IPS DF 19.7 (cell line): ENCODE measurements around the gene UQCC3.
"Not testable (repeated sequence)": the region's sequence is repeated elsewhere in the genome, so short reads cannot be mapped to it uniquely, and the experiment has no call there.

Experiments used
- DNase-seq: peaks from one replicate; pipeline ENCODE4 v3.0.0-alpha.2; 2013; ENCODE audit warnings: low read depth, low spot score

The UQCC3 gene, protein sequence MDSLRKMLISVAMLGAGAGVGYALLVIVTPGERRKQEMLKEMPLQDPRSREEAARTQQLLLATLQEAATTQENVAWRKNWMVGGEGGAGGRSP

DNA sequence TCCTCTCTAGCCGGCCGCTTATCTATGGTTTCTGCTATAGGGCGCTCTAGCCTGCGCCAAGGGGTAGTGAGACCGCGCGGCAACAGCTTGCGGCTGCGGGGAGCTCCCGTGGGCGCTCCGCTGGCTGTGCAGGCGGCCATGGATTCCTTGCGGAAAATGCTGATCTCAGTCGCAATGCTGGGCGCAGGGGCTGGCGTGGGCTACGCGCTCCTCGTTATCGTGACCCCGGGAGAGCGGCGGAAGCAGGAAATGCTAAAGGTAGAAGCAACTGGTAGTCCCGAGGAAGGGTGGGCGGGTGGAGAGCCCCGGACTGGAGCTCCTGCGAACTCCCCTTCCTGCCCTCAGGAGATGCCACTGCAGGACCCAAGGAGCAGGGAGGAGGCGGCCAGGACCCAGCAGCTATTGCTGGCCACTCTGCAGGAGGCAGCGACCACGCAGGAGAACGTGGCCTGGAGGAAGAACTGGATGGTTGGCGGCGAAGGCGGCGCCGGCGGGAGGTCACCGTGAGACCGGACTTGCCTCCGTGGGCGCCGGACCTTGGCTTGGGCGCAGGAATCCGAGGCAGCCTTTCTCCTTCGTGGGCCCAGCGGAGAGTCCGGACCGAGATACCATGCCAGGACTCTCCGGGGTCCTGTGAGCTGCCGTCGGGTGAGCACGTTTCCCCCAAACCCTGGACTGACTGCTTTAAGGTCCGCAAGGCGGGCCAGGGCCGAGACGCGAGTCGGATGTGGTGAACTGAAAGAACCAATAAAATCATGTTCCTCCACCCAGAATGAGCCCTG lies at the start of gene UQCC3, which contains the start of gene LBHD1:
Gene UQCC3, plus strand, starts transcription at position 66 of the 782 bp plus-strand sequence. Its CDS starts 73 bp downstream, at position 139.
Gene LBHD1, minus strand, starts transcription at position 660 of the 782 bp plus-strand sequence. CDS start 2,236 bp downstream, outside the sequence.
- no peak for DNase-seq

DNA sequence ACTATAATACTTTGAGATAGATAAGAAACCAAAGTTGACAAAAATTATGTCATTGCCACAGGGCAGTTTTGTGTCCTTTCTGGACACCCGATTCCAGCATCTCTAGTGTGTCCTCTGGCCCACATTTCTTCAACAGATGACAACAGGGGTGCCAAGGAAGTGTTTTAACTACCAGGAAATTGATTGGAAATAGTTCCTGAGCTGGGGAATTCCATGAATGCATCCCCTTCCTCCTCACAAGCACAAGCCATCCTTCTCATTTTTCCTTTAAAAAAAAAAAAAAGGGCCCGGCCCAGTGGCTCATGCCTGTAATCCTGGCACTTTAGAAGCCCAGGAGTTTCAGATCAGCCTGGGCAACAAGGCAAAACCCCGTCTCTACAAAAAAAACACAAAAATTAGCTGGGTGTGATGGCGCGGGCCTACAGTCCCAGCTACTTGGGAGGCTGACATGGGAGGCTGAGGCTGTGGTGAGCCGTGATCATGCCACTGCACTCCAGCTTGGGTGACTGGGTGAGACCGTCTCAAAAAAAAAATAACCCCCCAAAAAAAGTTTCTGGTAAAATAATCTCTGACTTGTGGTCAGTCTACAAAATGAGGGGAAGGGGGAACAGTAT lies 48.9 kb upstream of the UQCC3 start:
- no peak for DNase-seq

DNA sequence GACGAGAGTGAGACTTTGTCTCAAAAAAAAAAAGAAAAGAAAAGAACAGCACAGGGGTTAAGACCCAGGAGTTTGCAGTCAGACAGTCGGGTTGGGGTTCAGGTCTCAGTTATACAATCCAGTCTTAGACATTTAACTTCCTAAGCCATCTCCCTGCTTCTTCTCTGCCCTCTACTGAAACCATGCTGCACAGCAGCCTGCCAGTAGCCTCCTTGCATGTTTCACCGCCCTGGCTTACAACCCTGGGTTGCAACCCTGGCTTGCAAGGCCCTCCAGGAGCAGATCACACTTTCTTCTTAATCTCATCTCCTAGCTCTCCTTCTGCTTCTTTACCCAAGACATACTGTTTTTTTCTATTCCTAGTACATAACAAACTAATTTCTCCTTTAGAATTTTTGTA lies 43.8 kb upstream of the UQCC3 start:
- no peak for DNase-seq

DNA sequence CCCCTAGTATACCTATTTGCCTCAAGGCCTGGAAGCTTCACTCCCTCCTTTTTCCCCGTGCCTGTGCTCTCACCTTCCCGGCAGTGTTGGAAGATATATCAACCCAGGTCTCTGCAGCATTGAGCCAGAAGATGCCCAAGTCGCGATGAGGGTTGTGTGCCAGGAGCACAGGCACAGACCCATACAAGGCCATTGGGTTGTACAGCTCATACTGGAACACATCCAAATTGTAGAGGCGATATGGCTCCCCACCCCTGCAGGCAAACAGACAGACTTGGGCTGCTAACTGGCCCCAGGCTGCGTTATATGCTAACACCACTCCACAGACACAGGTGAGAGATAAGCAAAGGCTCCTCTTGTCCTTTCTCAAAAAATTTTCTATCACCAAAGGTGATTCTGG lies 39.0 kb upstream of the UQCC3 start:
- DNase-seq = no peak

DNA sequence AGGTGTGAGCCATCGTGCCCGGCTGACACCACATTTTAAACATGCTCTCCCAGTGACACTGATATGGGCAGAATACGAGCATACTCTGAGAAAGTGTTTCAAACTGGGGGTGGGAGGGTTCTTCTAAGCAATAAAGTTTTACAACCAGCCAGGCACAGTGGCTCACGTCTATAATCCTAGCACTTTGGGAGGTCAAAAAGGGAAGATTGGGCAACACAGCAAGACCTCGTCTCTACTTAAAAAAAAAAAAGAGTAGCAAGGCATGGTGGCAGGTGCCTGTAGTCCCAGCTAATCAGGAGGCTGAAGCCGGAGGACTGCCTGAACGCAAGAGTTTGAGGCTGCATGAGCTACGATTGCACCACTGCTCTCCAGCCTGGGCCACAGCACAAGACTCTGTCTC lies 27.3 kb upstream of the UQCC3 start:
- DNase-seq = no peak

DNA sequence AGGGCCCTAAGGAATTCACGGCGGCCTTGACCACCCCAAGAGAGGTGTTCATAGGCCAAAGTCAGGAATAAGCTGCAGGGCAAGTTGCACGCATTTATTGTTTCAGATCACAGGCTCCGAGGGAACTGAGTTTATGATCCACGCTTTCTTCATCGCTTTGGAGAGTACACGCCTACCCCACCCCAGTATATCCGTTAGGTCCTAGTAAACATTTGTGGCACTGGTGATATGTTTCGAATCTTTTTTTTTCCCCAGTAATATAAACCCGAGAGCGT lies 25.9 kb upstream of the UQCC3 start:
- DNase-seq = no peak

DNA sequence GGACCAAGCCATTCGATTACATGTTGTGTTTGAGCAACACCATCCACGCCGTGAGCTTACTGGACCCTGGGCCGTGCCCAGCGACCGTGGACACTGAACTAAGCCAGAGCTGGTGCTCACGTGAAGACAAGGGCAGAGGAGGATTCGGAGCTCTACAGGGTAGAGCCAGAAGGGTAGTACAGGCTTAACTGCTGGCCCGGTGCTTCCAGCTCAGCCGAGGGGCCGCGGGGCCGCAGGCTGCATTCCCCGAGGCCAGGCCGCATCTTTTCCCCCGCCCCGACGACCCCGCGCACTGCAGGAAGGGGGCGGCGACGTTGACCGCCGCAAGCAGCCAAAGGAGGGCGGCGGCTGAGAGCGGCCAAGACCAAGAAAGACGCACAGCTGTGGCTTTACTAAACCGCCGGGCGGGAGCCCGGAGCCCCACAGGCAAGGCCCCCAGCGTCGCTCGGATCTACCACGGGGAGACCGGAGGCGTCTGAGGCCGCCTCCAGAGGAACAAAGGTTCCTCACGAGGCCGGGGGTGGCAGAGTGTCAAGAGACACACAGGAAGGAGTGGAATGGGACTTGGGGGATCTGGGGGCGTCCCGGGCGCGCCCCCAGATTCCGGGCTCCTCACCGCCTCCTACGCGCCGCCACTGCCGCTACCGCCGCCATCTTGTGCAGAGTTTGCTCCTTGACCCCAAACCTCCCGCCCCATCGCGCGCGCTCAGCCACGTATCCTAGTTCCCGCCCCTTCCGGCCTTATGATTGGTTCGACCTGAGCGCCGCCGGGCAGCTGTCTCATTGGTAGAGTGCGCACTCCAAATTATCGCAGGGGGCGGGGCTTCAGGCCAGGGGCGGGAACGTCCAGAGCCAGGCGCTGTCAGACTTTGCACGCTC lies 25.3 kb upstream of the UQCC3 start, which contains the start of gene GANAB:
Gene GANAB, minus strand, starts transcription at position 668 of the 879 bp plus-strand sequence. Its CDS starts 14 bp downstream, at position 654.
- DNase-seq = peak; percentile 75

DNA sequence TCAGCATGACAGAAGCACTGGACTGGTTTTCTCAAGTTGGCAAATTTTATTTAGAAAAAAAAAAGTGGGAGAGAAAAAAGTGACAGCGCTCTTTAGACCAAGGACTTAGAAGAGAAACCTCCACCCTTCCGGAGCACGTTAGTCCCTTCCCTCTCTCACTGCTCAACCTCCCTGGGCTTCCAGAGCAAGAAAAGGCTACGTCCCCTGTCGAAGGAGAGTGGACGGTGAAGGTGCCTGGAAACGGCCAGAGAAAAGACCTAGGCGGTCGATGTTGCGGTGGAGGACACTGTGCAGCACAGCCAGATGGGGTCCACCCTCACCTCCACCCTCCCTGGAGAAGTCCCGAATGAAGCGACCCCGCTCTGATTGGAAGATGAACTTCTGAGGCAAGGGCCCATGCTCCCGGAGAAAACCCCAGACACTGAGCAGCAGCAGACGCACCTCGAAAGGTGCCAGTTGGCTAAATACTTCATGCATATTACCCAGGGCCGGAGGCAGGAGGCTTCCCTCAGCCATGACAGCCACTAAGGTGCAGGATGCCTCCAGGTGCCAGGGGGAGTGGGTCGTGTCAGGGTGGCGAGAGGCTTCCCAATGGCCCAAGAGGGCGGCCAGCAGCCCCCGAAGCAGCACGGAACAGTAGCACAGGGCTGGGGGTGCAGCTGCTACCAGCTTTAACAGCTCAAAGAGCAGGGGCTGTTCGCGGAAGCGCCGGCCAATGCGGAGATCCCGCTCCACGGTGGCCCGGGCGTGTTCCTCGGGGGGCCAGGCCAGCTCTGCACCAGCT lies 24.5 kb upstream of the UQCC3 start:
- DNase-seq = no peak

DNA sequence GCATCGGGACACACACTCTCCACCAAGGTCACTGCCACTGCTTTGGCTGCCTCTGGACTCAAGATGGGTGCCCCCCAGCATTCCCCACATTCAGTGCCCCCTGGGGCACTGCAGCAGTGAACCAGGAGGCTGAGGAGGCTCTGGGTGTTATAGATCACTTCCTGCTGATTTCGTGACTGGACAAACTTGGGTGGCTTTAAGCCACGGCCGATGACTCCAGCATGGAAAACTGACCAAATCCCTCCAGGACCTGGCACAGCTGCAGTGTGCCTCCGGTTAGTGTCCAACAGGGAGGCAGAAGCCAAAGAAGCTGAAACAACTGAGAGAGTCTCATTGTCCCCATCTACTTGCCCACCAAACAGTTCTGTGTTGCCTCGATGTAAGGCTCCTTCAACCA lies 23.9 kb upstream of the UQCC3 start:
- DNase-seq = no peak

DNA sequence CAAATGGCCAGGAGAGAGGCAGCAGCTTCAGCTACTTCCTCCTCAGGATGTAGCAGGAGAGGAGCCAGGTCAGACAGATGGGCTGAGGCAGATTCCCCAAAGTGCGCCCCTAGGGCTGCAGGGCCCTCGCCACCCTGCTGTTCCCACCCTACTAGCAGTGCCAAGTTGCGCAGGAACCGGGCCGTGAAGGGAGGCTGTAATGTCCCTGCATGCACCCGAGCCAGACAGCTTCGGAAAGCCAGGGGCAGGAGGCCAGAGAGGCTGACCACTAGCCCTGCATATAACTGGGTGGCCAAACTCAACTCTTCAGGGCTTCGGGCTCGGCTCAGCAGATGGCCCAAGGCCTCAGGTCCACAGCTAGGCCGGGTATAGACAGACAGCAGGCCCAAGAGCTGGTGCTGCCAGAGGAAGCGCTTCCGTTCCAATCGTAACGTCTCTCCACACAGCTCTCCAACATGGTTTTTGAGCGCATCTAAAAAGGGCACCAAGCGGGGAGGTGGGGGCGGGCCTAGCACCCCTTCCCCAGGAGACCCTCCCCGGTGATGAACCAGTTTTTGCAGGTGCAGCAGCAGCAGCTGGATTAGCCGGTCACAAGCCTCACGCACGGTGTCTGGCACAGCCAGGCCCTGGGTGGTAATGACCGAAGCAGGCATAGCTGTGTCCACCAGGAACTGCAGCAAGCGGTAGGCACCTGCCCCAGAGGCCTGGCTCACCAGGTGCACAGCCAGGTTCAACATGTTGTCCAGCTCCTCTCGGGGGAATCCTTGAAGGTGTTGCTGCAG lies 23.1 kb upstream of the UQCC3 start:
- no peak for DNase-seq

DNA sequence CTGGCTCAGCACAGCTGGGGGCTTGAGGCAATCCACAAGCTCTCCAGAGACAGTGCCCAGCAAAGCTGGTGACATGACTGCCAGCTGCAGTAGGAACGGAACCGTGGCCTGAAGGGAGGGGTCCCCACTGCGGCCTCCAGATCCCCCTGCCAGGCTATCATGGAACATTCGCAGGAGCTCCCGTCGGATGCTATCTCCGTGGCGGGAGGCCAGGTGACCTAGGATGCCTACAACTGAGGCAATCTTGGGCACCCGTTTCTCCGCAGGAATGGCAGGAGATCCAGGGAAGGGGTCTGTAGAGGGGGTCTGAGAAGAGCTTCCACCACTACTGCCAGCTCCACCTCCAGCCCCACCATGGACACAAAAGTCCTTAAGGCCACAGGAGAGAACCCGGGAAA lies 22.5 kb upstream of the UQCC3 start:
- DNase-seq = no peak

DNA sequence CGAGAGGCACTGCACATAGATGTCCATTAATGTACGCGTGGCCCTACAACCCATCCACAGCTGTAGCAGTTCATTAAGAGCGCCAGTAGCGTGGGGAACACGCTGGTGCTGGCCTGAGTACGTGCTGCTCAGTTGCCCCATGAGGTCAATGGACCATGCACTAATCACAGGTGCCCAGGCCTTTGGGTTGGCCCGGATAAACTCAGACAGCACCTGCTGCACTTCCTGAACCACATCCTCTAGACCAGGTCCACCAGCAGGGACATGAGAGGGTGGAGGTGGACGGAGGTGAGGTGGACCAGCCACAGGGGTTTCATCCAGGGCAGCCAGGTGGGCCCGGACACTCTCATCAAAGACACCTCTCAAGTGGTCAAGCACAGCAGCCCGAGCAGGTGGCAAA lies 22.0 kb upstream of the UQCC3 start:
- no peak for DNase-seq

DNA sequence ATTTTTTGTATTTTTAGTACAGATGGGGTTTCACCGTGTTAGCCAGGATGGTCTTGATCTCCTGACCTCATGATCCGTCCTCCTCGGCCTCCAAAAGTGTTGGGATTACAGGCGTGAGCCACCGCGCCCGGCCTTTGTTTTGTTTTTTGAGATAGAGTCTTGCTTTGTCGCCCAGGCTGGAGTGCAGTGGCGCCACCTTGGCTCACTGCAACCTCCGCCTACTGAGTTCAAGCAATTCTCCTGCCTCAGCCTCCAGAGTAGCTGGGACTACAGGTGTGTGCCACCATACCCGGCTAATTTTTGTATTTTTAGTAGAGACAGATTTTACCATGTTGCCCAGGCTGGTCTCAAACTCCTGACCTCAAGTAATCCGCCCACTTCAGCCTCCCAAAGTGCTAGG lies 21.2 kb upstream of the UQCC3 start:
- not testable (repeated sequence) for DNase-seq

DNA sequence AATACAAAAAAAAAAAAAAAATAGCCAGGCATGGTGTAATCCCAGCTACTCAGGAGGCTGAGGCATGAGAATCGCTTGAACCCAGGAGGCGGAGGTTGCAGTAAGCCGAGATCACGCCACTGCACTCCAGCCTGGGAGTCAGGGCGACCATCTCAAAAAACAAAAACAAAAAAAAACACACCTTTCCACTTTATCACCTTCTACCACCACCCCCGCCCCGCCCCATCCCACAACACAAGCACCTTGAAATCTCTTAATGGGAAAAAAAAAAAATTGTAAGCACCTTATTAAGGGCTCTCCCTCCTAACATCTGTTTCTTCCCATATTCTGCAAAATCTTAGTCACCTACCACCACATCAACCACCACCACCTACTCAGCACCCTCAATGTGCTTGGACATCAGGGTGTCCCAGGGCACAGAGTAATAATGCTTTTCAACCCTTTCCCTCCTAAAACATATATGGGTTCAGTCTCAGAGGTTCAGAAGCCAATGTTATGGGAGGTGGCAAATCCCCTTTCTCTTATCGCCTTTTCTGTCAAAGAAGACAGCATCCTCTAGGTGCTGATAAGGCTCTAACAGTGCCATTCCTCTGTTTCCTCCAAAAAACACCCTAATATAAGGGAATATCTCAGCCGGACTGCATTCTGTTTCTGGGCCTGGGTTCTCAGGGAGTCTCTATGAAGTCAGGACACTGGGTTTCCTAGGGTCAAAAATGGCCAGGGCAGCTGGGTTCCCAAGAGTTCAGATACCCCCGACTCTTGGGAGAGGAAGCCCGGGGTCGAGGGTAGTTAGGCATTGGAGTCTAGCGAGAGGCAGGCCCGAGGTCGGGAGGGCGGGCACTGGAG lies 19.1 kb upstream of the UQCC3 start:
- DNase-seq = no peak

DNA sequence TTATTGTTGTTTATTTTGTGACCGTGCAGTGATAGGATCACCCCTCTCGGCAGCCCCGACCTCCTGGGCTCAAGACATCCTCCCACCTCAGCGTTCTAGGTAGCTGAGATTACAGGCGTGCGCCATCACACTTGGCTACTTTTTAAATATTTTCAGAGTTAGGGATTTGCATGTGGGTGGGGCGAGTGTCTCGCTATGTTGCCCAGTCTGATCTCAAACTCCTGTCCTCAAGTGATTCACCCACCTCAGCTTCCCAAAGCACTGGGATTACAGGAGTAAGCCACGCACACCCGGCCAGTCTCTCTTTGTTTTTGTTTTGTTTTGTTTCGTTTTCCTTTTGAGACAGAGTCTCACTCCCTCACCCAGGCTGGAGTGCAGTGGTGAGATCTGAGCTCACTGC lies 17.2 kb upstream of the UQCC3 start:
- DNase-seq = no peak

DNA sequence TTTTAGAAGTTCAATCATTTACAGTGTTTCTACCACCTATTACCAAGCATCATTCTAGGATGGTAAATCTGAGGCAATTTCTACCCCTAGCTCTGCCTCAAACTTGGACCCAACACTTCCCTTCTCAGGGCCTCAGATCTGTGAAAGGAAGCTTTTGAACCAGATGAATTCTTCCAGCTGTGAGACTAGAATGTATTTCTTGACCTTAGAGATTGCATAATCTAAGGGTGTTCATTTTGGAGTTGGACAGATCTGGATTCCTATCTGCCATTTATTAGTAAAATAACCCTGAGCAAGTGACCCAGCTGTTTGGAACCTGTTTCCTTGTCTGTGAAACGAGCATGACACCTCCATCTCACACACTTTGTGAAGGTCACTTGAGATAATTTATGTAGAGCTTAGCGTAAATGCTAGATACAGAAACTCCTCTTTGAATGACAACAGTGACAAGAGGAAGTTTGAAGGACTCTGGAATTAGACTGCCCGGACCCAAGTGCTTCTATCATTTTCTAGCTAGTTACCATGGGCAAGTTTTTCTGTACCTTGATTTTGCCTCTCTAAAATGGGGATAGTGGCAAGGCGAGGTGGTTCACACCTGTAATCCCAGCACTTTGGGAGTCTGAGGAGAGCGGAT lies 14.6 kb upstream of the UQCC3 start:
- DNase-seq = no peak

DNA sequence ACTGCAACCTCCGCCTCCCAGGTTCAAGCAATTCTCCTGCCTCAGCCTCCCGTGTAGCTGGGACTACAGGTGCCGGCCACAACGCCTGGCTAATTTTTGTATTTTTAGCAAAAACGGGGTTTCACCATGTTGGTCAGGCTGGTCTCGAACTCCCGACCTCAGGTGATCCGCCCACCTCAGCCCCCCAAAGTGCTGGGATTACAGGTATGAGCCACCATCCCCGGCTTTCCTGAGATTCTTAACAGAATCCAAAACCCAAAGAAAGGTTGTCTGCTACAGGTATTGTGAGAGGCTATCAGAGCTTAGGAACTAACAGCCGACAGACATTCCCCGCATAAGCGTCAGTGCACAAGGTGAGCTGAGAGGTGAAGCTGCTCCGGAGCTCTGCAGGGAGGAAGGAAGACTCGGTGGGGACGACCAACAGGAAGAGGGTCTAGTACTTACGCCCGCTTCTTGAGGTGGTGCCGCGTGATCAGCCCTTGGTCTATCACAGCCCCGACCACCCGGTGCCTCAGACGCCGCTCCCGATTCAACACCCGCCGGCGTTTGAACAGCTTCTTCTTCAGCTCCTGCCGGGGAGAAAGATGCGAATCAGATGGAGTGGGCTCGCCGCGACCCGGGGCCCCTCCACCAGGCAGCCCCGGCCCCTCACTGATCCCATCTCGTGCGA lies 6.9 kb upstream of the UQCC3 start:
- DNase-seq = no peak

DNA sequence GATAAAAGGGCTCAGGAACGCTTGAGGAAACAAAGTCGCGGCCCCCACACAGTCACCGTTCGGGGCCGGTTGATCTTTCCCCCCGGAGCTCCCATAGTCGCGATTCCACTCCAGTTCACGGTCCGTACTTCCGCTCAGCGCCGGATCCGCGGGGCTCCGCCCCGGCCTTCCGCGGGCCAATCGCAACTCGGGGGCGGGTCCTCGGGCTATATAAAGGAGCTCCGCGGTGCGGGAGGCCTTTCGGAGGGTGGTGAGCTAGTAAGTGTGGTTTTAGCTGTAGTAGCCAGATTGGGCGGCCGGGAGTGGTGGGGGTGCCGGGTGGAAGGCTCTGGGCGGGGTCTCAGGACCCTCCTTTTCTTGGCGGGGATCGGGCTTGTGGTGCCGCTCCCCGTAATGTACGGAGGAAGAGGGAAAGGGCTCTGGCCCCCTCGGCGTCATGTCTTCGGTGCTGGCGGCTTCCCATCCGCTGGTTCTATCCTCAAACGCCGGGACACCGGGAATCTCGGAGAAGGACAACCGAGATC lies 6.3 kb upstream of the UQCC3 start, which contains the start of the genes C11orf98 and CSKMT:
Gene C11orf98, minus strand, starts transcription at position 136 of the 524 bp plus-strand sequence. Its CDS starts 41 bp downstream, at position 95.
Gene CSKMT, plus strand, starts transcription at position 238 of the 524 bp plus-strand sequence. CDS start 568 bp downstream, outside the sequence.
- no peak for DNase-seq
